K562 treated with DMSO at 1 percent for 24 hours (cell line): ENCODE measurements around the gene DTL. TPM values are rescaled to one million over a fixed set of nuclear protein-coding genes. Genes with fewer than 3 reads are reported as not detected.

Experiments
- total RNA-seq: library from RNA; unstranded; fragments of 300-600 nt; gene quantifications from 2 replicates; pipeline ENCODE4 v1.2.3, GENCODE V29; 2022; ENCODE audit warnings: low read depth; ENCODE audit not compliant: insufficient read depth

DTL gene, protein sequence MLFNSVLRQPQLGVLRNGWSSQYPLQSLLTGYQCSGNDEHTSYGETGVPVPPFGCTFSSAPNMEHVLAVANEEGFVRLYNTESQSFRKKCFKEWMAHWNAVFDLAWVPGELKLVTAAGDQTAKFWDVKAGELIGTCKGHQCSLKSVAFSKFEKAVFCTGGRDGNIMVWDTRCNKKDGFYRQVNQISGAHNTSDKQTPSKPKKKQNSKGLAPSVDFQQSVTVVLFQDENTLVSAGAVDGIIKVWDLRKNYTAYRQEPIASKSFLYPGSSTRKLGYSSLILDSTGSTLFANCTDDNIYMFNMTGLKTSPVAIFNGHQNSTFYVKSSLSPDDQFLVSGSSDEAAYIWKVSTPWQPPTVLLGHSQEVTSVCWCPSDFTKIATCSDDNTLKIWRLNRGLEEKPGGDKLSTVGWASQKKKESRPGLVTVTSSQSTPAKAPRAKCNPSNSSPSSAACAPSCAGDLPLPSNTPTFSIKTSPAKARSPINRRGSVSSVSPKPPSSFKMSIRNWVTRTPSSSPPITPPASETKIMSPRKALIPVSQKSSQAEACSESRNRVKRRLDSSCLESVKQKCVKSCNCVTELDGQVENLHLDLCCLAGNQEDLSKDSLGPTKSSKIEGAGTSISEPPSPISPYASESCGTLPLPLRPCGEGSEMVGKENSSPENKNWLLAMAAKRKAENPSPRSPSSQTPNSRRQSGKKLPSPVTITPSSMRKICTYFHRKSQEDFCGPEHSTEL
- total RNA-seq: 30.0 and 34.0 TPM in 2 replicates

DNA sequence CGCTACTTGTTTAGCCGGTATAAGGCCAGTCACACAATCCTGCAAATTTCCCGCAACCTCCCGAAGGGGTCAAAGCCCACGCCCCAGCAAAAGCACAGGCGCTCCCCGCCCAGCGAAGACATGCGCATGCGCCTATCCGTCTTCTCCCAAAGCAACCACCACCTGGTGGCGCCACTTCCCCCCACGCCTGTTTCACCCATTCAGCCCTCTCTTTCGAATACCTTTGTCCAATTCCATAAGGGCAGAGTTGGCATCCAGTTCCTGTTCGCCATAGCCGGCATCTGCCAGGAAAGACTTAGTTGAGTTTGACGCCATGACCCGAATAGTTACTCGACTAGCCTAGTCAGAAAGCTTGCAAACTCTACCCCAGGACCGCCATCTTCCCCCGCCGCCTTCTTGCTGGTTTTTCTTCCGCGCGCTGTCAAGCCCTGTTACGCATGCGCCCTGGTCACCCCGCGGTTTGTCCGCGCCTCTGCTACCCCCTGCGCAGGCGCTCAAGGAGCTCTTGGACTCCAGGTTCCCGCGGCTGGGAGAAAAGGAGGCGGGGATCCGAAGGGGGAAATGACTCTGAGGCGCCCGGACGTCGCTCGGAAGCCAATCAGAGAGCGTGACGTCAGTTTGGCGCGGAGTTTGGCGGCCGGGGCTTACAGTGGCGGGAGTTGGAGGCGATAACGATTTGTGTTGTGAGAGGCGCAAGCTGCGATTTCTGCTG lies at the start of gene DTL, which contains the start of gene INTS7:
TSS of gene DTL (plus strand) at position 626 of the 712 bp plus-strand sequence. CDS start 143 bp downstream, outside the sequence.
TSS of gene INTS7 (minus strand) at position 435 of the 712 bp plus-strand sequence. CDS start at position 315, 120 bp downstream.

Other genes starting within 250 kb of the DTL start
- 13.3 and 14.6 TPM in 2 replicates for gene LPGAT1, start 205.0 kb upstream of the DTL start, total RNA-seq
- gene INTS7, start 191 bp upstream of the DTL start, total RNA-seq: 18.8 and 22.4 TPM in 2 replicates
- gene PPP2R5A, start 249.7 kb downstream of the DTL start, total RNA-seq: 53.1 and 58.0 TPM in 2 replicates